SU-DHL-6 (cell line): ENCODE results near the gene COPRS.

Experiments
- H2AFZ ChIP-seq: fragments of 200-600 bp; sonication (generic); 2 replicates; pipeline ENCODE4 v1.6.1; 2014; ENCODE audit warnings: low read depth, mild to moderate bottlenecking, moderate library complexity, mixed read lengths, antibody characterized with exemption, low read length; ENCODE audit not compliant: severe bottlenecking
- H3F3A ChIP-seq: fragments of 200-600 bp; shearing (Covaris generic); 2 replicates; pipeline ENCODE4 v1.6.0; 2016; ENCODE audit warnings: antibody characterized with exemption, mild to moderate bottlenecking; ENCODE audit not compliant: insufficient read depth
- H3K27ac ChIP-seq: fragments of 200-600 bp; sonication (generic); 2 replicates; pipeline ENCODE4 v1.5.1; 2016; ENCODE audit warnings: low read depth, mild to moderate bottlenecking, low read length, moderate library complexity, mixed read lengths
- H3K27me3 ChIP-seq: fragments of 200-600 bp; sonication (generic), shearing (Covaris generic); 2 replicates; pipeline ENCODE4 v1.6.0; 2014; ENCODE audit warnings: mild to moderate bottlenecking, low read length
- H3K36me3 ChIP-seq: fragments of 200-600 bp; sonication (generic); 2 replicates; pipeline ENCODE4 v1.6.1; 2014; ENCODE audit warnings: mild to moderate bottlenecking, low read length, mixed read lengths
- H3K4me2 ChIP-seq: fragments of 300-600, 200-600 bp; shearing (Covaris generic), sonication (generic); 2 replicates; pipeline ENCODE4 v1.6.0; 2014; ENCODE audit warnings: low read length, low read depth, mild to moderate bottlenecking; ENCODE audit not compliant: poor library complexity, severe bottlenecking
- H3K4me3 ChIP-seq: fragments of 200-600 bp; sonication (generic); 2 replicates; pipeline ENCODE4 v1.5.1; 2014; ENCODE audit warnings: antibody characterized with exemption, low read length, mild to moderate bottlenecking, mixed read lengths; ENCODE audit not compliant: insufficient read depth, poor library complexity, severe bottlenecking
- H3K79me2 ChIP-seq: fragments of 200-600 bp; sonication (generic); 2 replicates; pipeline ENCODE4 v1.6.1; 2014; ENCODE audit warnings: mild to moderate bottlenecking, low read length, moderate library complexity; ENCODE audit not compliant: insufficient read depth
- H3K9ac ChIP-seq: fragments of 200-600 bp; sonication (generic); 2 replicates; pipeline ENCODE4 v1.7.0; 2014; ENCODE audit warnings: mild to moderate bottlenecking, low read length
- H3K9me2 ChIP-seq: fragments of 200-600 bp; sonication (generic); replicated peaks from 2 replicates; pipeline ENCODE4 v1.6.1; 2014; ENCODE audit warnings: low read length; ENCODE audit not compliant: insufficient read depth
- H3K9me3 ChIP-seq: fragments of 200-600 bp; sonication (generic); 2 replicates; pipeline ENCODE4 v1.6.1; 2014; ENCODE audit warnings: low read length, mixed read lengths; ENCODE audit not compliant: insufficient read depth
- H4K20me1 ChIP-seq: fragments of 200-600 bp; sonication (generic); 2 replicates; pipeline ENCODE4 v1.6.1; 2014; ENCODE audit warnings: low read depth, mild to moderate bottlenecking, antibody characterized with exemption, low read length, moderate library complexity, mixed read lengths
- CTCF ChIP-seq: fragments of 200-600 bp; sonication (generic); IDR thresholded peaks from one replicate; pipeline ENCODE4 v1.5.1; 2017; ENCODE audit warnings: antibody characterized with exemption, mild to moderate bottlenecking, low read length, moderate library complexity; ENCODE audit not compliant: insufficient read depth, poor library complexity, severe bottlenecking
- EZH2phosphoT487 ChIP-seq: fragments of 200-600 bp; sonication (generic), shearing (Covaris generic); conservative IDR thresholded peaks from 2 replicates; pipeline ENCODE4 v1.6.1; 2018; ENCODE audit warnings: mild to moderate bottlenecking, antibody characterized with exemption, low read length, moderate library complexity, mixed read lengths

Gene COPRS

GRCh38 chr17:31842195-31843069, 16.6 kb downstream of the COPRS start:
- Histone ChIP-seq H3F3A (no peaks in the 10 kb centered on the region), H3K9me2 (no peaks in the 10 kb centered on the region), H2AFZ (no peak overlapping the region), H3K4me2 (peak overlapping the region; percentile 23), H3K9me3 (no peaks in the 10 kb centered on the region), H4K20me1 (no peaks in the 10 kb centered on the region), H3K36me3 (no peaks in the 10 kb centered on the region), H3K4me3 (no peak overlapping the region), H3K79me2 (no peaks in the 10 kb centered on the region), H3K9ac (no peak overlapping the region), H3K27ac (no peak overlapping the region), H3K27me3 (no peaks in the 10 kb centered on the region)
- TF ChIP-seq EZH2phosphoT487 (no peak), CTCF (peak; percentile 91)

GRCh38 chr17:31841850-31842194, 17.2 kb downstream of the COPRS start:
- no peak overlapping the region for H3K9ac ChIP-seq
- no peak overlapping the region for H3K4me3 ChIP-seq

GRCh38 chr17:31838636-31839225, 20.3 kb downstream of the COPRS start:
- H3K27me3 ChIP-seq: no peaks in the 10 kb centered on the region
- TF ChIP-seq EZH2phosphoT487: no peak
- TF ChIP-seq CTCF: no peak
- no peaks in the 10 kb centered on the region for H3F3A ChIP-seq
- H3K4me3 ChIP-seq: no peak overlapping the region
- H3K9me3 ChIP-seq: no peaks in the 10 kb centered on the region
- no peak overlapping the region for H3K9ac ChIP-seq
- H4K20me1 ChIP-seq: no peaks in the 10 kb centered on the region
- no peaks in the 10 kb centered on the region for H3K79me2 ChIP-seq
- H3K36me3 ChIP-seq: no peaks in the 10 kb centered on the region
- no peaks in the 10 kb centered on the region for H3K9me2 ChIP-seq
- H3K4me2 ChIP-seq: no peak overlapping the region
- H3K27ac ChIP-seq: no peak overlapping the region
- no peak overlapping the region for H2AFZ ChIP-seq

More at GRCh38 chr17:31841850-31842194, 17.2 kb downstream of the COPRS start:
- H4K20me1 ChIP-seq: no peaks in the 10 kb centered on the region
- TF ChIP-seq EZH2phosphoT487 (no peak), CTCF (no peak)
- no peaks in the 10 kb centered on the region for H3F3A ChIP-seq
- H3K27me3 ChIP-seq: no peaks in the 10 kb centered on the region
- H3K9me3 ChIP-seq: no peaks in the 10 kb centered on the region
- no peaks in the 10 kb centered on the region for H3K79me2 ChIP-seq
- no peak overlapping the region for H3K27ac ChIP-seq
- no peaks in the 10 kb centered on the region for H3K36me3 ChIP-seq
- H2AFZ ChIP-seq: no peak overlapping the region
- H3K4me2 ChIP-seq: no peak overlapping the region
- H3K9me2 ChIP-seq: no peaks in the 10 kb centered on the region
